Measurements from ENCODE around the gene TNFRSF14. TPM values are rescaled to one million over a fixed set of nuclear protein-coding genes. Genes with fewer than 3 reads are reported as not detected.

Gene TNFRSF14
- total and polyA plus RNA-seq, 2 of the 13 experiments (the other 11 are each of a cell fraction or from before 2014, with no cell fraction given): 11.9 to 49.9 TPM

DNA sequence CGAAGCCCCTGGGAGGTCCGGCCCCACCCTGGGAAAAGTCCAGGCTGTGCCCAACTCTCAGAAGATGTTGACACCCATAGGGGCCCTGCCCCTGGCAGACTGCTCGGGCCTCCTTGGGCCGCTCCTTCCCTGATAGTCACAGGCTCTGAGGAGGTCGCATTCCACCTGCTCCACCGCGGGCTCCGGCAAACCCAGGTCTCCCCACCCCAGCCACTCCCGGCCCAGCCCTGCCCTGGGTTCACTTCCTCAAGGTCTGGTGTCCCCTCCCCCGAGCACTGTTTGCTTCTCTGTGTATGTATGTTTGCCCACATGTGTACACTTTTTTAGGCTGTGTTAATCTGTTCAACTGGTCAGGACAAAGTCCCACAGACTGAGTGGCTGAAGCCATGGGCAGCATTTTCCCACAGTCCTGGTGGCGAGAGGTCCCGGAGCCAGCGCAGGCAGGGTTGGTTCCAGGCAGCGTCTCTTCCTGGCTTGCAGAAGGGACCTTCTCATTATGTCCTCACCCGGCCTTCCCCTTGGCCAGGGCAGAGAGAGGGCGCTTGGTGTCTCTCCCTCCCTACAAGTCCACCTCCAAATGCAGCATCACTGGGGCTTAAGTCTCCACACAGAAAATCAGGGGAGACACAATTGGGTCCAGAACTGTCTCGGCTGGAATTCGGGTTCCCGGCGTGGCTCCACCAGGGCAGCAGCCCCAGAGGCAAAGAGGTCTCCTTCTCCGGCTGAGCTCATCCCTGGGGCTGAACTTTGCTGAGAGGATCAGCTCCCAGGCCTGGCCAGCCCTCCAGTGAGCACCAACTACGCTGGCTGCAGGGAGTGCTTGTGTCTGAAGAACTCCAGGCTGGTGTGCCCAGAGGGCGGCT is 19.9 kb downstream of the TNFRSF14 start (continued):
- TF ChIP-seq, protein P1, sequence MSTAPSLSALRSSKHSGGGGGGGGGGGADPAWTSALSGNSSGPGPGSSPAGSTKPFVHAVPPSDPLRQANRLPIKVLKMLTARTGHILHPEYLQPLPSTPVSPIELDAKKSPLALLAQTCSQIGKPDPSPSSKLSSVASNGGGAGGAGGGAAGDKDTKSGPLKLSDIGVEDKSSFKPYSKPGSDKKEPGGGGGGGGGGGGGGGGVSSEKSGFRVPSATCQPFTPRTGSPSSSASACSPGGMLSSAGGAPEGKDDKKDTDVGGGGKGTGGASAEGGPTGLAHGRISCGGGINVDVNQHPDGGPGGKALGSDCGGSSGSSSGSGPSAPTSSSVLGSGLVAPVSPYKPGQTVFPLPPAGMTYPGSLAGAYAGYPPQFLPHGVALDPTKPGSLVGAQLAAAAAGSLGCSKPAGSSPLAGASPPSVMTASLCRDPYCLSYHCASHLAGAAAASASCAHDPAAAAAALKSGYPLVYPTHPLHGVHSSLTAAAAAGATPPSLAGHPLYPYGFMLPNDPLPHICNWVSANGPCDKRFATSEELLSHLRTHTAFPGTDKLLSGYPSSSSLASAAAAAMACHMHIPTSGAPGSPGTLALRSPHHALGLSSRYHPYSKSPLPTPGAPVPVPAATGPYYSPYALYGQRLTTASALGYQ (CRISPR knock-in tag; IDR thresholded peaks at IDR 0.05): no peak
- TF ChIP-seq, protein P2, sequence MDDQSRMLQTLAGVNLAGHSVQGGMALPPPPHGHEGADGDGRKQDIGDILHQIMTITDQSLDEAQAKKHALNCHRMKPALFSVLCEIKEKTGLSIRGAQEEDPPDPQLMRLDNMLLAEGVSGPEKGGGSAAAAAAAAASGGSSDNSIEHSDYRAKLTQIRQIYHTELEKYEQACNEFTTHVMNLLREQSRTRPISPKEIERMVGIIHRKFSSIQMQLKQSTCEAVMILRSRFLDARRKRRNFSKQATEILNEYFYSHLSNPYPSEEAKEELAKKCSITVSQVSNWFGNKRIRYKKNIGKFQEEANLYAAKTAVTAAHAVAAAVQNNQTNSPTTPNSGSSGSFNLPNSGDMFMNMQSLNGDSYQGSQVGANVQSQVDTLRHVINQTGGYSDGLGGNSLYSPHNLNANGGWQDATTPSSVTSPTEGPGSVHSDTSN (CRISPR knock-in tag; IDR thresholded peaks at IDR 0.05; ENCODE audit: borderline replicate concordance): 0 out of 2 replicates have a peak, but pooled peaks have one; percentile 17
- TF ChIP-seq HIVEP1 (CRISPR knock-in tag; IDR thresholded peaks at IDR 0.05): peak; percentile 59; the same call in 1 of the 2 replicates
- no peak for TF ChIP-seq CREB1 (IDR thresholded peaks at IDR 0.05)
- peak; percentile 50; the same call in 1 of the 2 replicates for TF ChIP-seq CREB1 (CRISPR knock-in tag; IDR thresholded peaks at IDR 0.05)
- no peak for TF ChIP-seq NFRKB (IDR thresholded peaks at IDR 0.05)
- TF ChIP-seq ZNF607 (CRISPR knock-in tag; IDR thresholded peaks at IDR 0.05; ENCODE audit: borderline replicate concordance): peak; percentile 79; the same call in 1 of the 2 replicates
- no peak for TF ChIP-seq SMC3 (IDR thresholded peaks at IDR 0.05; ENCODE audit: low read length)
- TF ChIP-seq, protein P3, sequence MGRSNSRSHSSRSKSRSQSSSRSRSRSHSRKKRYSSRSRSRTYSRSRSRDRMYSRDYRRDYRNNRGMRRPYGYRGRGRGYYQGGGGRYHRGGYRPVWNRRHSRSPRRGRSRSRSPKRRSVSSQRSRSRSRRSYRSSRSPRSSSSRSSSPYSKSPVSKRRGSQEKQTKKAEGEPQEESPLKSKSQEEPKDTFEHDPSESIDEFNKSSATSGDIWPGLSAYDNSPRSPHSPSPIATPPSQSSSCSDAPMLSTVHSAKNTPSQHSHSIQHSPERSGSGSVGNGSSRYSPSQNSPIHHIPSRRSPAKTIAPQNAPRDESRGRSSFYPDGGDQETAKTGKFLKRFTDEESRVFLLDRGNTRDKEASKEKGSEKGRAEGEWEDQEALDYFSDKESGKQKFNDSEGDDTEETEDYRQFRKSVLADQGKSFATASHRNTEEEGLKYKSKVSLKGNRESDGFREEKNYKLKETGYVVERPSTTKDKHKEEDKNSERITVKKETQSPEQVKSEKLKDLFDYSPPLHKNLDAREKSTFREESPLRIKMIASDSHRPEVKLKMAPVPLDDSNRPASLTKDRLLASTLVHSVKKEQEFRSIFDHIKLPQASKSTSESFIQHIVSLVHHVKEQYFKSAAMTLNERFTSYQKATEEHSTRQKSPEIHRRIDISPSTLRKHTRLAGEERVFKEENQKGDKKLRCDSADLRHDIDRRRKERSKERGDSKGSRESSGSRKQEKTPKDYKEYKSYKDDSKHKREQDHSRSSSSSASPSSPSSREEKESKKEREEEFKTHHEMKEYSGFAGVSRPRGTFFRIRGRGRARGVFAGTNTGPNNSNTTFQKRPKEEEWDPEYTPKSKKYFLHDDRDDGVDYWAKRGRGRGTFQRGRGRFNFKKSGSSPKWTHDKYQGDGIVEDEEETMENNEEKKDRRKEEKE (IDR thresholded peaks at IDR 0.05): no peak
- no peak for TF ChIP-seq ZNF205 (CRISPR knock-in tag; IDR thresholded peaks at IDR 0.05)
- TF ChIP-seq ZNF335 (CRISPR knock-in tag; IDR thresholded peaks at IDR 0.05): no peak
- TF ChIP-seq, protein P4, sequence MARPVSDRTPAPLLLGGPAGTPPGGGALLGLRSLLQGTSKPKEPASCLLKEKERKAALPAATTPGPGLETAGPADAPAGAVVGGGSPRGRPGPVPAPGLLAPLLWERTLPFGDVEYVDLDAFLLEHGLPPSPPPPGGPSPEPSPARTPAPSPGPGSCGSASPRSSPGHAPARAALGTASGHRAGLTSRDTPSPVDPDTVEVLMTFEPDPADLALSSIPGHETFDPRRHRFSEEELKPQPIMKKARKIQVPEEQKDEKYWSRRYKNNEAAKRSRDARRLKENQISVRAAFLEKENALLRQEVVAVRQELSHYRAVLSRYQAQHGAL (CRISPR knock-in tag; IDR thresholded peaks at IDR 0.05; ENCODE audit: not compliant biosample characterization): peak; percentile 41
- peak; percentile 72 for TF ChIP-seq KDM6A (CRISPR knock-in tag; IDR thresholded peaks at IDR 0.05; ENCODE audit: low read depth)
- TF ChIP-seq ZNF772 (CRISPR knock-in tag; IDR thresholded peaks at IDR 0.05): no peak
- peak; percentile 57; the same call in 1 of the 2 replicates for TF ChIP-seq ZSCAN25 (CRISPR knock-in tag; IDR thresholded peaks at IDR 0.05)
- TF ChIP-seq, protein P5, sequence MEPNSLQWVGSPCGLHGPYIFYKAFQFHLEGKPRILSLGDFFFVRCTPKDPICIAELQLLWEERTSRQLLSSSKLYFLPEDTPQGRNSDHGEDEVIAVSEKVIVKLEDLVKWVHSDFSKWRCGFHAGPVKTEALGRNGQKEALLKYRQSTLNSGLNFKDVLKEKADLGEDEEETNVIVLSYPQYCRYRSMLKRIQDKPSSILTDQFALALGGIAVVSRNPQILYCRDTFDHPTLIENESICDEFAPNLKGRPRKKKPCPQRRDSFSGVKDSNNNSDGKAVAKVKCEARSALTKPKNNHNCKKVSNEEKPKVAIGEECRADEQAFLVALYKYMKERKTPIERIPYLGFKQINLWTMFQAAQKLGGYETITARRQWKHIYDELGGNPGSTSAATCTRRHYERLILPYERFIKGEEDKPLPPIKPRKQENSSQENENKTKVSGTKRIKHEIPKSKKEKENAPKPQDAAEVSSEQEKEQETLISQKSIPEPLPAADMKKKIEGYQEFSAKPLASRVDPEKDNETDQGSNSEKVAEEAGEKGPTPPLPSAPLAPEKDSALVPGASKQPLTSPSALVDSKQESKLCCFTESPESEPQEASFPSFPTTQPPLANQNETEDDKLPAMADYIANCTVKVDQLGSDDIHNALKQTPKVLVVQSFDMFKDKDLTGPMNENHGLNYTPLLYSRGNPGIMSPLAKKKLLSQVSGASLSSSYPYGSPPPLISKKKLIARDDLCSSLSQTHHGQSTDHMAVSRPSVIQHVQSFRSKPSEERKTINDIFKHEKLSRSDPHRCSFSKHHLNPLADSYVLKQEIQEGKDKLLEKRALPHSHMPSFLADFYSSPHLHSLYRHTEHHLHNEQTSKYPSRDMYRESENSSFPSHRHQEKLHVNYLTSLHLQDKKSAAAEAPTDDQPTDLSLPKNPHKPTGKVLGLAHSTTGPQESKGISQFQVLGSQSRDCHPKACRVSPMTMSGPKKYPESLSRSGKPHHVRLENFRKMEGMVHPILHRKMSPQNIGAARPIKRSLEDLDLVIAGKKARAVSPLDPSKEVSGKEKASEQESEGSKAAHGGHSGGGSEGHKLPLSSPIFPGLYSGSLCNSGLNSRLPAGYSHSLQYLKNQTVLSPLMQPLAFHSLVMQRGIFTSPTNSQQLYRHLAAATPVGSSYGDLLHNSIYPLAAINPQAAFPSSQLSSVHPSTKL (CRISPR knock-in tag; IDR thresholded peaks at IDR 0.05): peak; percentile 72
- peak; percentile 69; the same call in 1 of the 2 replicates for TF ChIP-seq ZNF747 (CRISPR knock-in tag; IDR thresholded peaks at IDR 0.05; ENCODE audit: borderline replicate concordance)
- TF ChIP-seq PPARG (CRISPR knock-in tag; conservative IDR thresholded peaks at IDR 0.05): no peak
- no peak; the same call in 1 of the 2 replicates for TF ChIP-seq ARHGAP35 (CRISPR knock-in tag; IDR thresholded peaks at IDR 0.05; ENCODE audit: borderline replicate concordance)

Measured in HepG2 (cell line).